ENCODE measurements around the gene CAPN2.
"Not testable (repeated sequence)": the region's sequence is repeated elsewhere in the genome, so short reads cannot be mapped to it uniquely, and the experiment has no call there.

The CAPN2 gene

GRCh38 chr1:223717695-223718363, 5.5 kb downstream of the CAPN2 start:
- no peak for DNase-seq

DNA sequence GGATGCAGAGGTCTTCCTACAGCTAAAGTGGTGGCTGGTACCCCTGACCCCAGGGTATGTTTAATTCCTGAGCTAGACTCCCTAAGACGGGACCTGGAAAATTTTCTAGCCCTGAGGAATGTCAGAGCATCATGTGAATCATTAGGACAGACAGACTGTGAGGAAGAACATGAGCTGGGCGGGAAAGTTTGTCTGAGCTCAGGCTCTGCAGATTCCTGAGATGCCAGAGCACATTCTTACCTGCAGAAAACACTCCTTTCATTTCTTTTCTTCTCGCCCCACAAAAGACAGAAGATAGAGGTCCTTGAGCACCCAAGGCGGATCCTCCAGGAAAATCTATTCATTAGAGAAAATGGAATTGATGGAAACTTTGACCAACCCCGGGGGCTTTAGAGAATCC, 6.5 kb downstream of the CAPN2 start:
- no peak for DNase-seq

DNA sequence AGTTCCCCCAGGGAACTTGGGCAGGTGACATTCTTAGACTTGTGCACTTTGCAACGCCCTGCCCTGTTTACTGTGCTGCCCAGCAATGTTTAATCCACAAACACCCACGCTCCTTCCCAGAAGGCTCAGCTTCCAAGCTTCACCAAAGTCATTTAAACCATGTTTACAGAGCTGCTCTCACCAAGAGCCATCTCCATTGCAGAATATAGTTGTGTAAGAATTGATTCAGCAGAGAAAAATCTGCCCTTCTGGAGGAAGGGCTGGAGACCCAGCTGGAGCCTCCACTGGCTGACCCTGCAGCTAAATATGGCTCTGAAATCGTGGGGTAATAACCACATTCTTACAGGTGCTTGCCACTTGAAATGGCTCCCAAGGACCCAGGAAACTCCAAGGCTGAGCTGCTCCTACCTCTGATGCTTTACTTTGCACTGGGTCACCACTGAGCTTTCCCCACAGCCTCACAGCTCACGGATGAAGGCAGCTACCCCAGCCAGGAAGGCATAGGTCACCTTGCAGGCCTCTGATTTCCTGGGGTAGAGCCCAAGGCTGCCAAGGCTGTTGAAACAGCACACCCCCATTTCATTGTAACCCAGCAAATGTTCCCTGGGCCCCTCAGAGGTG, 8.7 kb downstream of the CAPN2 start:
- no peak for DNase-seq

DNA sequence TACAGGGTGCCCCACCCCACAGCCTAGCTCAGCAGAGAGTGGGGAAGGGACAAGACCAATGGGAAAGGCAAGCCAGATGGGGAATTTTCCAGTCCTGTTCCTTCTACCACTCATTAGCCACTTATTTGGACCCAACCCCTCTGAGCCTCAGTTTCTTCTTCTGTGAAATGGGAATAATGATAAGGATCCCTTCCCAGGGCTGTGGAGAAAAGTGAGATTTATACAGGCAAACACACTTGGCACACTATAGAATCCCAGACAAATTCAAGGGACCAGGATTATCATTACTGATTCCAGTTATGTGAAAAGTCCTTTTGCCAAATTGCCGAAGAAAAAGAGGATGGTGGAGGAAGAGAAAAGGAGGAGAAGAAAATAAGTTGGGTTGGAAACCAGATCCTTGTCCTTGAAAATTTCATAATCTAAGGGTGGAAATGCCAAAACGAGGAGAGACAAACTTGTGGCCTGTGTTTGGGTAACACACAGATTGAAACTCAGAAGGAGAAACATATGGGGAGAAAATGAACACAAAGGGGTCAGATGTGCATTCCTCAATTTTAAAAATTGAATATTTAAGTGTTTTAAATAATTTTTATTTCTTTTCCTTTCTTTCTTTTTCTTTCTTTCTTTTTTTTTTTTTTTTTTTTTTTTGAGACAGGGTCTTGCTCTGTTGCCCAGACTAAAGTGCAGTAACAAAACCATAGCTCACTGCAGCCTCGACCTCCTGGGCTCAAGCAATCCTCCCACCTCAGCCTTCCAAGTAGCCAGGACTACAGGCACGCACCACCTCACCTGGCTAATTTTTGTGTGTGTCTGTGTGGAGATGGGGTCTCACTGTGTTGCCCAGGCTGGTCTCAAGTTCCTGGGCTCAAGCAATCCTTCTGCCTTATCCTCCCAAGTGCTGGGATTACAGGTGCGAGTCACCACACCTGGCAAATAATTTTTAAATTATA, 9.6 kb downstream of the CAPN2 start:
- no peak for DNase-seq

GRCh38 chr1:223723351-223723904, 11.1 kb downstream of the CAPN2 start:
- DNase-seq, result no peak

- DNase-seq, result no peak
Measured at GRCh38 chr1:223724376-223724775, 12.0 kb downstream of the CAPN2 start.

GRCh38 chr1:223725578-223725977, 13.2 kb downstream of the CAPN2 start:
- no peak for DNase-seq

GRCh38 chr1:223726380-223727001, 14.2 kb downstream of the CAPN2 start:
- no peak for DNase-seq

GRCh38 chr1:223727541-223727940, 15.2 kb downstream of the CAPN2 start:
- no peak for DNase-seq

DNA sequence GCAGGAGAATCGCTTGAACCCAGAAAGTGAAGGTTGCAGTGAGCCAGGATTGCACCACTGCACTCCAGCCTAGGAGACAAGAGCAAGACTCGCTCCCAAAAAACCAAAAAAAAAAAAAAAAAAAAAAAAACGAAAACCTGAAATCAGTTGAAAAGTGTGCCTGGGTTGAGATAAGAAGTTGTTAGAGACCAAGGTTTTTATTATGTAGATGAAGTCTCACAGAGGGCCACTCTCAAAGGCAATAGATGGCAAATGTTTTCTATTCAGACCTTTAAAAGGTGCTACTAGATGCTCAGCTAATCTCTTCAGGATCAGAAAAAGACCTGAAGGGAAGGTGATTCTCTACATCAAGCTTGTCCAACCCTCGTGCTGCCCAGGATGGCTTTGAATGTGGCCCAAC, 17.6 kb downstream of the CAPN2 start:
- no peak for DNase-seq

DNA sequence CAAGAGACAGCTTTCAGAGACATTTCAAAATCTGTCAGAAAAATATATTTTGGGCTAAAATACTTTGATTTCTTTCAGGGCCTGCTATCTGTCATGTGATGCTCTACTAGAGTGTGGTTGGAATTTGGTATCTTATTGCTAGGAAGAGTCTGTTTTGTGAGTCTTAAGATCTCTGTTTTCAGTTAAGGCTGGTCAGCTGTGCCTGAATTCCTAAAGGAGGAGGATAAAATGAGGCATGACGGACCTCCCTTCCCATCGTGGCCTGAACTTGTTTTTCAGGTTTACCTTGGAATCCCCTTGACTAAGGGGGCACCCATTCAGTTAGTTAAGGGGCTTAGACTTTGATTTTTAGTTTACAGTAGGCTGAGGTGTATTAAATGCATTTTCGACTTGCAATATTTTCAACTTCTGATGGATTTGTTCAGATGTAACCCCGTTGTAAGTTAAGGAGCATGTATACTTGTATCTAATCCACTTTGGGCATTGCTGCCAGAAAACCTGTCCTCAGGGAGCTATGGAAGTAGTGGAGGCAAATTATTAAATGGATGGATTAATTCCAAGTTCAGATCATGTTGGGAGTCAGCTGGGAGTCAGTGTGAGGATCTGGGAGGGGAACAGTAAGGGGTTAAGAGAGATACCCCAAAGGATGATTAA, 18.3 kb downstream of the CAPN2 start:
- no peak for DNase-seq

DNA sequence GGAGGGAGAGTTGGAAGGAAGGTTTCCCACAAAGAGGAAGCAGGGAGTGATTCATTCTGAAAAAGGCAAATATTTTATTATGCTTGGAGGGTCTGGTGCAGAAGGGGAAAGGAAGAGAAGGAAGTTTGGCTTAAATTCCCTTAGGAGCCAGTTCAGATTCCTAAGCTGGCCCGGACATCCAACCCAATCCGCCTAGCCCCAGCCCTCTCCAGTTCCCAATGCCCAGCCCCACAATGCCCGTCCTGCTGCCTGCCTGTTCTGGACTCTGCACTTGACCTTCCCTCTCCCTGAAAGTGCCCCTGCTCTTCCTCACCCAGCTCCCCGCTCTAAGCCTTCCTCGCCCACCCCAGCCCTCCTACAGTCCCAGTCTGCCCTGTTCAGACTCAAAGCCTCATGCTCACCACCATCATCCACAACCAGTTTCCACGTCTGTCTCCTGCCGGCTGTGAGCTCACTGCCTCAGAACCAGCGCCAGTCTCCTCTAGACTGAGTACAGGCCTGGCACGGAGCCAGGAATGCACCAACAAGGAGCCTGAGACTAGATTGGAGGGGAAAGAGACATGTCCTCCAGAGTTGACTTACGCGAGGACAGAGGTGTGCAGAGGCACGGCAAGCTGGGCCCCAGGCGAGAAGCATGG, 18.9 kb downstream of the CAPN2 start:
- no peak for DNase-seq

DNA sequence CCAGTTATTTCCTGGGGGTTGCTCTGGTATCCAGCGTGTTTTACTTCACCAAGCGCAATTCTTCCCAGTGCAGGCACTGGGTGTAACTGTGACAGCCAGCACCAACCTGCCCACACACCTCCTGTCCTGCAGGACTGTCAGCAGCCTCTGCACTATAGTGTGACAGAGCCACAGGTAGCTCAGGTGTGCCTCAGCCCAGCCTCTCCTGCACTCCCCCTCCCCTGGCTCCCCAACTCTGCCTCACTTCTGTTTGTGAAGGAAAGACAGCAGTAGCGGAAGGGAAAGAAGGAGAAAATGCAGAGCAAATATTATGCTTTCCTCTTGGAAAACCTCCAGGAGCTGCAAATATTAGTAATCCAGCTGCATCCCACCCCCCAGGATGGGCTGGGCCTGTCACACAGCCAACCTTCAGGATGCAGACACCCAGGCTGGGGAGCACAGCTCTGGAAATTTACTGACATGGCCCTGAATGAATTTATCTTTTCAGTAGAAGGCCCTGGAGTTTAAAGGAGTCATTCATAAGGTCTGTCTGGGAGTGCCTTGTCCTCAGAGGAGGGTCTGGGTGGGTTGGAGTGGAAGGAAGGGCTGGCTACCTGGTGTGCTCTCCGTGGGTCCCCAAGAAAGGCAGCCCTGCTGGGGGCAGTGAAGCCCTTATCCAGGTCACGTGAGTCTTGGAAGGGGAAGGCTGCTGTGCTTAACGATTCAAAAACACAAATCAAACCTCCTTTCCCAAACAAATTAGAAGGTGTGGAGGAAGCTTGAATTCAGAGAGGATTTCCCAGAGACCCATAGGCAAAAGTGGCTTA, 20.9 kb downstream of the CAPN2 start:
- DNase-seq, result no peak

- DNase-seq, result no peak
Measured at GRCh38 chr1:223733898-223734852, 21.8 kb downstream of the CAPN2 start.

GRCh38 chr1:223736638-223737037, 24.3 kb downstream of the CAPN2 start:
- DNase-seq, result not testable (repeated sequence)

DNA sequence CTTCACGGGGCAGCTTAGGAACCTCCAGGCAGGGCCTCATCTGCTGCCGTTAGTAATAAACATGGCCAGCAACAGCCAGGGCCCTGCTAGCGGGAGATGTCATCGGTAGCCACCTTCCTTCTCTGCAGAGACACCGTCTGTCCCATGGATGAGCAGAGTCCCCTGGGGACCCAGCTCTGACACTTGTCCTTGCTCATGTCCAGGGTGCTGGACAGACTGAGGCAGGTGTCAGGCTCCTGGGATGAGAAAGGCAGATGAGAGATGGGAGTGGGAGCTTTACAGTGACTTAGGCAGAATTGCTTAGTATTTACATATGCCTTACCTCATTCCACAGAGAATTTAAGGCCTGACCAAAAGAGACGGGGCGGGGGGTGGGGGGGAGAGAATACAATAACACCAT, 25.0 kb downstream of the CAPN2 start:
- DNase-seq, result no peak

DNA sequence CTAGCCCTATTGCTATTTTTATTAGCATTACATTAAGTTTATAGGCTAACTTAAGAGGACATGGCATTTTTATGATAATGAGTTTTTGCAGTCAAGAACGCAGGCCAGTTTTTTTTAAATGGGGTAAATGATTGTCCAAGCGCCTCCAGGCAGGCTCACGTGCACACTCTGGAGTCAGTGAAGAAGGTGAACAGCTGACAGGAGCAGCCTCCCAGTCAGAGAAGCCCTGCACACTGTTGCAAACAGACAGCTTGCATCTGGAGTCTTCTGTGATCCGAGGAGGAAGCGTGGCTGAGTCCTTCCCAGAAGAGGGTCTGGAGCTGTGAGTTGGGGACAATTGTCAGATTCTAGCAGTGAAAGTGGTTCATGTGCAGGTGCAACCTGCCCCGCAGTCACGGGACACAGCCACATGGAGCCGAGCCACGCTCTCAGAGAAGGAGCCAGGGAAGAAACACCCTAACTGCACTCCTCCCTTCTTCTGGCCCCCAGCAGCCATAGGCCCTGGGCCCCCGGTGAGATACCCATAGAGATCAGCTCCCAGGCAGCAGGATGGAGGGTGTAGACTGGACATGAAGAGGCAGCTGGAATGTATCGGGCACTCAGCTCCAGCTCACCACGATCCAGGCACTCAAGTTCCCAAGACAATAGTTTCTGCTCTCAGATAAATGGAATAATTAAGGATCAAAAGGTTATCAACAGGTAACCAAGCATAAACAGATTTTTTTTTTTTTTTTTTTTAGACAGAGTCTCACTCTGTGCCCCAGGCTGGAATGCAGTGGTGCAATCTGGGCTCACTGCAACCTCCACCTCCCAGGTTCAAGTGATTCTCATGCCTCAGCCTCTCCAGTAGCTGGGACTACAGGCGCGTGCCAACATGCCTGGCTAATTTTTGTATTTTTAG, 26.4 kb downstream of the CAPN2 start:
- DNase-seq, result no peak

GRCh38 chr1:223739366-223740037, 27.2 kb downstream of the CAPN2 start:
- no peak for DNase-seq

All from cortex of kidney (tissue), 1 donor.